ENCODE measurements around the gene NRP1.
"Not testable (repeated sequence)": the region's sequence is repeated elsewhere in the genome, so short reads cannot be mapped to it uniquely, and the experiment has no call there.

Gene NRP1

GRCh38 chr10:33150146-33150545 is 184.3 kb downstream of the NRP1 start:
- DNase-seq (ENCODE audit: low read depth): no peak

- no peak for DNase-seq (ENCODE audit: low read depth)
These were observed 187.5 kb downstream of the NRP1 start for GRCh38 chr10:33147013-33147310.

GRCh38 chr10:33146189-33147012 is 188.1 kb downstream of the NRP1 start:
- no peak for DNase-seq (ENCODE audit: low read depth)

- DNase-seq (ENCODE audit: low read depth): no peak
These were observed 188.8 kb downstream of the NRP1 start for GRCh38 chr10:33145451-33146188.

- peak; percentile 88 for DNase-seq (ENCODE audit: low read depth)
These were observed 191.2 kb downstream of the NRP1 start for GRCh38 chr10:33143160-33143728.

GRCh38 chr10:33142295-33142694 is 192.2 kb downstream of the NRP1 start:
- DNase-seq (ENCODE audit: low read depth): no peak

- DNase-seq (ENCODE audit: low read depth): no peak
These were observed 193.2 kb downstream of the NRP1 start for GRCh38 chr10:33141251-33141650.

- no peak for DNase-seq (ENCODE audit: low read depth)
These were observed 195.3 kb downstream of the NRP1 start for GRCh38 chr10:33139181-33139646.

GRCh38 chr10:33138686-33139085 is 195.8 kb downstream of the NRP1 start:
- DNase-seq (ENCODE audit: low read depth): not testable (repeated sequence)

- peak; percentile 39 for DNase-seq (ENCODE audit: low read depth)
These were observed 197.0 kb downstream of the NRP1 start for GRCh38 chr10:33137356-33138005.

GRCh38 chr10:33136781-33137180 is 197.7 kb downstream of the NRP1 start:
- DNase-seq (ENCODE audit: low read depth): peak; percentile 77

- DNase-seq (ENCODE audit: low read depth): peak; percentile 65
These were observed 198.2 kb downstream of the NRP1 start for GRCh38 chr10:33136271-33136670.

- peak; percentile 88 for DNase-seq (ENCODE audit: low read depth)
These were observed 200.3 kb downstream of the NRP1 start for GRCh38 chr10:33134011-33134751.

- DNase-seq (ENCODE audit: low read depth): peak; percentile 65
These were observed 200.9 kb downstream of the NRP1 start for GRCh38 chr10:33133557-33133956.

- DNase-seq (ENCODE audit: low read depth): no peak
These were observed 201.8 kb downstream of the NRP1 start for GRCh38 chr10:33132626-33133025.

GRCh38 chr10:33129996-33130386 is 204.5 kb downstream of the NRP1 start:
- DNase-seq (ENCODE audit: low read depth): peak; percentile 87

- peak; percentile 98 for DNase-seq (ENCODE audit: low read depth)
These were observed 205.1 kb downstream of the NRP1 start for GRCh38 chr10:33129141-33129995.

GRCh38 chr10:33127622-33128021 is 206.8 kb downstream of the NRP1 start:
- DNase-seq (ENCODE audit: low read depth): no peak

All from EH (cell line).